Embryonic facial prominence (tissue), 1 donor: Measurements from ENCODE around the gene DUOXA2.

ENCODE experiments used
- DNase-seq: peaks from one replicate; pipeline ENCODE4 v3.0.0-alpha.2; 2016; ENCODE audit errors: extremely low spot score

DUOXA2 gene

DNA sequence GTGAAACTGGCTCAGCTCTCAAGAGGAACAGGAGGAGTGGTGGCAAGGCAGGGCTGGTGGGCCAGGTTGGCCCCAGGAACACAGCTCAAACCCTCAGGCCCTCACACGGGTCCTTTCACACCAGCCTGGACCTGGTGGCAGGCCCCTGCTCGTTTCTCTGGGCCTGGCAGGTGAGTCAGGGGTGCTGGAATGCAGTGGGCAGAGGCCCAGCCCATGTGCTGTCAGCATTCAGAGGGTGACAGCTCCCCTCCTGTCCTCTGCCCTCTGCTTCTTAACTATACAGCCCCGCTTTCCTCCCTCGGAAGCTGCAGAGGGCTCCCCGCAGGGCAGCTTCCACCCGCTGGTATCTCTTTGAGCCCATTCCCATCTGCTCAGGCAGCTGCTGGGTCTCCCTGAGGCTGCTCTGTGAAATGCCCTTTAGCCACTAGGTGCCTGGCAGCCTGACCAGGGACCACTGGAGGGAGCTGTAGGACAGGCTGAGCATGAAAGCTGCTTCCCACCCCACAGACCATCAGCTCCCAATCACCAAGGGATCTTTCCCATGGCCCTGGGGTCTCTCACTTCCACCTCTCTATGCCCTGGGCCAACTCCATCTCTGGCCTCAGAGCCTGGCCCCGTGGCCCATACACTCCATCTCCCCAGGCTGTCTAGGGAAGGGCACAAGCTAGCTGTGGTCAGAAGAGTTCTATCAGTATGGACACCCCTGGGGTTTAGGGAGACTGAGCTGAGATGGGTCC, 48.8 kb downstream of the DUOXA2 start:
- no peak for DNase-seq

DNA sequence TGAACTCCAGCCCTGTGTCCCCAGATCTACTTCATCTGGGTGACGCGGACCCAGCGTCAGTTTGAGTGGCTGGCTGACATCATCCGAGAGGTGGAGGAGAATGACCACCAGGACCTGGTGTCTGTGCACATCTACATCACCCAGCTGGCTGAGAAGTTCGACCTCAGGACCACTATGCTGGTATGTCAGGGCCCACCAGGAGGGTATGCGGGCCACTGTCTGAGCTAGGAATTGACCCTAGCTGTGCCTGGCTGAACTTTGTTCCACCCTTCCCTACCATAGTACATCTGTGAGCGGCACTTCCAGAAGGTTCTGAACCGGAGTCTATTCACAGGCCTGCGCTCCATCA, 49.4 kb downstream of the DUOXA2 start:
- no peak for DNase-seq

DNA sequence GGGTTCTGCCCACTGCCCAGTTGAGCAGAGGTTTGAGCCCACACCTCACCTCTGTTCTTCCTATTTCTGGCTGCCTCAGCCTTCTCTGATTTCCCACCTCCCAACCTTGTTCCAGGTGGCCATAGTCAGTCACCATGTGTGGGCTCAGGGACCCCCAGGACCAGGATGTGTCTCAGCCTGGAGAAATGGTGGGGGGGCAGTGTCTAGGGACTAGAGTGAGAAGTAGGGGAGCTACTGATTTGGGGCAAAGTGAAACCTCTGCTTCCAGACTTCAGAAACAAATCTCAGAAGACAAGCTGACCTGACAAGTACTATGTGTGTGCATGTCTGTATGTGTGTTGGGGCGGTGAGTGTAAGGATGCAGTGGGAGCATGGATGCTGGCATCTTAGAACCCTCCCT, 50.8 kb downstream of the DUOXA2 start:
- no peak for DNase-seq

DNA sequence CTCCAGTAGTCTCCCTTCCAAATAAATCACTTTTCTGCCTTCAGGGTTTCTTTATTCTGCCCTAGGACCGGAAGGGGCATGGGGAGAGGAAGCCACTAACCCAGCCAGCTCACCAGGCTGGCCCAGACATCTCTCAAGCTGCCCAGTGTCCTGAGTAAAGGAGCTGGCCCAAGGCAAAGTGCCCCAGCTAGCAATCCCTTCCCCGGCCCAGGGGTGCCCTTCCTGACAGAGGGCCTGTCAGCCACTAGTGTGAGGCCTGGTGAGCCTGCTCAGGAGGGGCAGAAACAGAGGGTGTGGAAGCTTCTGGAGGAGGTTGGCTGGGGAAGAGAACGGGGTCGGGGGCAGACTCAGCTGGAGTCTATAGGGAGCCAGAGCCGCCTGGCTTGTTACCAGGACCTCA, 51.4 kb downstream of the DUOXA2 start:
- no peak for DNase-seq

DNA sequence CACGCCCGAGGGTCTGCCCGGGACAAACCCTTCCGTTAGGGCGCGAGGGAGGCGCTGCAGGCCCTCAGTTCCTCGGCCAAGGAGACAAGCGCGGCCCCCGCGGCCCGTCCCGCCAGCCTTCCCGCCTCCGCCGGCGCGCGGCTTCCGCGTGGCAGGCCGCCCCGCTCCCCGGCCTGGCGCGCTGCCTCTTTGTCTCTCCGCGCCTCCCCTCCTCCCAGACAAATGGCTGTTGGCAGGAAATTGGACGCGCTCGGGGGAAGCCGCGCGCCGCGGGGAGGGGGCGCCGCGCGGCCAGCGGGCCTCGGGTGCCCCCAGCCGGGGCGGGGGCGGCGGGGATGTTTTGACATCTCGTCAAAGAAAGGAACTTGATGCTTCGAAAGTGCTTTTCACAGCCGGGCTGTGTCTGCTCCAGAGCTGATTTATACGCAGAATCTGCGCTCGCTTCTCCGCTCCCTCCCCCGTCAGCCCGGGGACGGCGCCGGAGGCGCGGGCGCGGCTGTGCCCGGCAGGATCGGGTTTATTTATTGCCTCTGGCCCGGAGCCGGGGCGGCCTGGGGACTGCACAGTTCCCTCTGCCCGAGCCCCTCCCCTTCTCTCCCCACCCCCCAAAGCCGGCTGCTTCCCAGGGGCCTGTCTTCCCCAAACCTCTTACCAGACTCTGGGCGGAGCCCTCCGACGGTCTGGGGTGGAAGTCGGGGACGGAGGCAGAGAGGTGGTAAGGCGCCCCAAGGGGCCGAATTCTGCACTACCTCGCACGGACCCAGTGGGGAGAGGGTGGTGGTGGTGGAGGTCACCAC, 52.9 kb downstream of the DUOXA2 start:
- DNase-seq = peak; percentile 75

DNA sequence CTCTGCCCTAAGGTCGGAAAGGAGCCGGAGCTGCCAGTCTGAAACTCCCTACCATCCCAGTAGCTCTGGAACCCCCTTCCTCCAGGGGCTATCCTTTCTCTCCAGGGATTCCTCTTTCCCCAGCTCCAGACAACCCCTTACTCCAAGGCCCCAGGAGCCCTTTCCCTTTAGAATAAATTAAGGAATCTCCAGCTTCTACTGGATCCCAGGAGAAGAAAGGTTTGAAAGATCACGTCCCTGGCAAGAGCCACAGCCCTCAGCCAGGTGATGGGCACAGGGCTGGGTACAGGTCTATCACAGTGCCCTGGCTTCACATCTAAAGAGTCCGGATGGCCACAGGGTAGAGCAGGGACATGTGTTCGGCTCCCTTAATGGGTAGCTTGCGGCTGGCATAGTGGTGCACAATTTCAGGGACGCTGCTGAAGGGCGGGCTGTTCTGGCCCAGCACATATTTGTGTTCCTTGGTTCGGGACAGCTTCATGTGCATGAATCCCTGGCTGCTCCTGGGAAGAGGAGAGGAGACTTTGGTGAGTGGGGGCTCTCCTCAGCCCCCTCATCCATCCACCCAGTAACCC, 53.6 kb downstream of the DUOXA2 start:
- no peak for DNase-seq
